Ishikawa (cell line): Measurements from ENCODE around the gene CD274.

Experiments used
- CEBPB ChIP-seq: IDR thresholded peaks from 2 replicates; pipeline ENCODE4 v1.6.1; 2012
- CREB1 ChIP-seq: IDR thresholded peaks from 2 replicates; pipeline ENCODE4 v1.6.1; 2012; ENCODE audit warnings: low read depth
- EGR1 ChIP-seq: IDR thresholded peaks from 2 replicates; pipeline ENCODE4 v1.6.1; 2012
- EP300 ChIP-seq: IDR thresholded peaks from 2 replicates; pipeline ENCODE4 v1.6.1; 2012; ENCODE audit warnings: borderline replicate concordance
- FOXM1 ChIP-seq: IDR thresholded peaks from 2 replicates; pipeline ENCODE4 v1.6.1; 2012; ENCODE audit warnings: low read depth, borderline replicate concordance
- MAX ChIP-seq: IDR thresholded peaks from 2 replicates; pipeline ENCODE4 v1.6.1; 2012
- NFIC ChIP-seq: IDR thresholded peaks from 2 replicates; pipeline ENCODE4 v1.6.1; 2012
- RAD21 ChIP-seq: IDR thresholded peaks from 2 replicates; pipeline ENCODE4 v1.6.1; 2012; ENCODE audit warnings: low read depth
- REST ChIP-seq: IDR thresholded peaks from 2 replicates; pipeline ENCODE4 v1.6.1; 2012; ENCODE audit warnings: low read depth, mild to moderate bottlenecking
- TAF1 ChIP-seq: IDR thresholded peaks from 2 replicates; pipeline ENCODE4 v1.6.1; 2012; ENCODE audit warnings: low read depth, mild to moderate bottlenecking
- TCF12 ChIP-seq: IDR thresholded peaks from 2 replicates; pipeline ENCODE4 v1.6.1; 2012; ENCODE audit warnings: low read depth
- TEAD4 ChIP-seq: IDR thresholded peaks from 2 replicates; pipeline ENCODE4 v1.6.1; 2012
- USF1 ChIP-seq: IDR thresholded peaks from 2 replicates; pipeline ENCODE4 v1.6.1; 2012
- YY1 ChIP-seq: IDR thresholded peaks from 2 replicates; pipeline ENCODE4 v1.6.1; 2012; ENCODE audit warnings: low read depth
- ZBTB7A ChIP-seq: IDR thresholded peaks from 2 replicates; pipeline ENCODE4 v1.6.1; 2012; ENCODE audit warnings: low read depth

Gene CD274

GRCh38 chr9:5518171-5518936 lies 68.0 kb downstream of the CD274 start:
- no peak for TF ChIP-seq TCF12
- TF ChIP-seq REST, result no peak
- no peak for TF ChIP-seq CREB1
- TF ChIP-seq NFIC, result no peak
- TF ChIP-seq YY1, result no peak

GRCh38 chr9:5518937-5519319 lies 68.6 kb downstream of the CD274 start:
- TF ChIP-seq FOXM1, result no peak
- TF ChIP-seq CREB1, result no peak
- no peak for TF ChIP-seq TCF12
- no peak for TF ChIP-seq CEBPB
- TF ChIP-seq YY1, result no peak
- TF ChIP-seq TAF1, result no peak
- TF ChIP-seq USF1, result no peak
- no peak for TF ChIP-seq EGR1
- no peak for TF ChIP-seq NFIC
- TF ChIP-seq RAD21, result no peak
- TF ChIP-seq ZBTB7A, result no peak
- no peak for TF ChIP-seq MAX
- TF ChIP-seq TEAD4, result no peak
- TF ChIP-seq REST, result no peak
- no peak for TF ChIP-seq EP300
